Heart left ventricle (tissue), 13 donors: Measurements from ENCODE around the gene ELL.

Experiments used
- POLR2A ChIP-seq, 2 donors: fragments of 450-650 bp; IDR thresholded peaks; one replicate each; pipeline ENCODE4 v1.6.1; 2017; ENCODE audit warnings: antibody characterized with exemption in 2 of 2, mild to moderate bottlenecking in 2 of 2, moderate library complexity in 2 of 2
- TF ChIP-seq, protein P1 (sequence below), 12 donors: fragments of 200-600 bp; sonication (generic) in 4 of 12; IDR thresholded peaks; one replicate each; pipeline versions ENCODE4 v1.5.0 to v1.8.0; 2018 to 2022; ENCODE audit warnings: antibody characterized with exemption in 12 of 12, mild to moderate bottlenecking in 5 of 12
- donor health status: ischemic (EF 13 %, LVEDD 7.1; RV severe dilation, severe dysfunction).
- donor health status: DM: no; HTN: yes; CAD: no.
- donor health status: DM: no; HTN: no; CAD: no.
- donor health status: ischemic (EF 25% LVEDD 6.9; RV normal size, moderate dysfunction).
- donor health status: ischemic (EF 25% LVEDD 5.7; RV mildly dilated, moderate dysfunction).
- donor health status: ischemic (EF 35%, LVEDD 5.7; RV mildly dilated, moderate dysfunction).
- donor health status: nonischemic (EF 11% LVEDD 7.7; RV severe dilation, severe dysfunction).
- donor health status: DM: yes; HTN: yes; CAD: no.
- donor health status: PGD.
- donor health status: ischemic (EF 29% LVEDD 5.4; RV normal size, mild dysfunction).
- donor health status: nonischemic (EF 23%, LVEDD 6.1; RV moderate dilation, normal function).

DNA sequence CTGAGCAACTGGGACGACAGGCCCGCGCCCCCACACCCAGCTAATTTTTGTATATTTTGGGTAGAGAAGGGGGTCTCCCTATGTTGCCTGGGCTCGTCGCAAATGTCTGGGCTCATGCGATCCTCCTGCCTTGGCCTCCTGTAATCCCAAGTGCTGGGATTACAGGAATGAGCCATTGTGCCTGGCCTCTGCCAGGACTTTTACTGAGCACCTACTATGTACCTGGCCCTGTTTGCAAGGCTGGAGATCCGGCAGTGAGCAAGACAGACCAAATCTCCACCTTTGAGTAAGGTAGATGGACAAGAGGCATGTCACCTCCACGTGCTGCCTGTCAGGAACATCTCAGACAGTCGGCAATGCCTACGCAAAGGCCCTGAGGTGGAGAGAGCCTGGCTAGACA lies 14.6 kb upstream of the ELL start:
- TF ChIP-seq, protein P1, sequence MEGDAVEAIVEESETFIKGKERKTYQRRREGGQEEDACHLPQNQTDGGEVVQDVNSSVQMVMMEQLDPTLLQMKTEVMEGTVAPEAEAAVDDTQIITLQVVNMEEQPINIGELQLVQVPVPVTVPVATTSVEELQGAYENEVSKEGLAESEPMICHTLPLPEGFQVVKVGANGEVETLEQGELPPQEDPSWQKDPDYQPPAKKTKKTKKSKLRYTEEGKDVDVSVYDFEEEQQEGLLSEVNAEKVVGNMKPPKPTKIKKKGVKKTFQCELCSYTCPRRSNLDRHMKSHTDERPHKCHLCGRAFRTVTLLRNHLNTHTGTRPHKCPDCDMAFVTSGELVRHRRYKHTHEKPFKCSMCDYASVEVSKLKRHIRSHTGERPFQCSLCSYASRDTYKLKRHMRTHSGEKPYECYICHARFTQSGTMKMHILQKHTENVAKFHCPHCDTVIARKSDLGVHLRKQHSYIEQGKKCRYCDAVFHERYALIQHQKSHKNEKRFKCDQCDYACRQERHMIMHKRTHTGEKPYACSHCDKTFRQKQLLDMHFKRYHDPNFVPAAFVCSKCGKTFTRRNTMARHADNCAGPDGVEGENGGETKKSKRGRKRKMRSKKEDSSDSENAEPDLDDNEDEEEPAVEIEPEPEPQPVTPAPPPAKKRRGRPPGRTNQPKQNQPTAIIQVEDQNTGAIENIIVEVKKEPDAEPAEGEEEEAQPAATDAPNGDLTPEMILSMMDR (IDR thresholded peaks at IDR 0.05), result no peak
- TF ChIP-seq POLR2A (IDR thresholded peaks at IDR 0.05), result no peak
